AG09309 (cell line): Measurements from ENCODE around the gene TTC23L.

Experiments
- DNase-seq: peaks from one replicate; pipeline ENCODE4 v3.0.0-alpha.2; 2010; ENCODE audit warnings: low read depth
- H3K4me3 ChIP-seq: 2 replicates; pipeline ENCODE4 v1.5.1; 2011; ENCODE audit warnings: mild to moderate bottlenecking, low read depth, low read length, moderate library complexity; ENCODE audit not compliant: control insufficient read depth
- TF ChIP-seq, protein P1 (sequence below): IDR thresholded peaks from 2 replicates; pipeline ENCODE4 v1.5.1; 2011; ENCODE audit warnings: mild to moderate bottlenecking, low read depth, low read length, inconsistent platforms; ENCODE audit not compliant: insufficient read depth, control insufficient read depth; ENCODE audit errors: missing control alignments

The TTC23L gene

DNA sequence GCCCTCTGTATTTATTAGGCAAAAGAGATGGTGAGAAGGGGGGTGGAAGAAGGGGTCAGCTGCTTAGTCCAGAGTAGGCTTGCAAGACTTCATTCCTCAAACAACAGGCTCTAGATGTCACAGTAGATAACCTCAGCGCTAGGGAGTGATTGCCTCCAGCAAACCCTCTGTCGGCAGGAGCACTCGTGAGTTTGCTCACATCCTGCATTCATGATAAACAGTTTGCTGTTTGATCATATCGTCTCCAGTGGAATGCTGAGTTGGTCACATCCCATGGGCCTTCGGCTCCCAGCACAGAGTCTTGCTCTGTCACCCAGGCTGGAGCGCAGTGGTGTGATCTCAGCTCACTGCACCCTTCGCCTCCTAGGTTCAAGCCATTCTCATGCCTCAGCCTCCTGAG, 3.6 kb downstream of the TTC23L start:
- TF ChIP-seq, protein P1, sequence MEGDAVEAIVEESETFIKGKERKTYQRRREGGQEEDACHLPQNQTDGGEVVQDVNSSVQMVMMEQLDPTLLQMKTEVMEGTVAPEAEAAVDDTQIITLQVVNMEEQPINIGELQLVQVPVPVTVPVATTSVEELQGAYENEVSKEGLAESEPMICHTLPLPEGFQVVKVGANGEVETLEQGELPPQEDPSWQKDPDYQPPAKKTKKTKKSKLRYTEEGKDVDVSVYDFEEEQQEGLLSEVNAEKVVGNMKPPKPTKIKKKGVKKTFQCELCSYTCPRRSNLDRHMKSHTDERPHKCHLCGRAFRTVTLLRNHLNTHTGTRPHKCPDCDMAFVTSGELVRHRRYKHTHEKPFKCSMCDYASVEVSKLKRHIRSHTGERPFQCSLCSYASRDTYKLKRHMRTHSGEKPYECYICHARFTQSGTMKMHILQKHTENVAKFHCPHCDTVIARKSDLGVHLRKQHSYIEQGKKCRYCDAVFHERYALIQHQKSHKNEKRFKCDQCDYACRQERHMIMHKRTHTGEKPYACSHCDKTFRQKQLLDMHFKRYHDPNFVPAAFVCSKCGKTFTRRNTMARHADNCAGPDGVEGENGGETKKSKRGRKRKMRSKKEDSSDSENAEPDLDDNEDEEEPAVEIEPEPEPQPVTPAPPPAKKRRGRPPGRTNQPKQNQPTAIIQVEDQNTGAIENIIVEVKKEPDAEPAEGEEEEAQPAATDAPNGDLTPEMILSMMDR: no peak
- DNase-seq: no peak
- H3K4me3 ChIP-seq: no peak overlapping the region

DNA sequence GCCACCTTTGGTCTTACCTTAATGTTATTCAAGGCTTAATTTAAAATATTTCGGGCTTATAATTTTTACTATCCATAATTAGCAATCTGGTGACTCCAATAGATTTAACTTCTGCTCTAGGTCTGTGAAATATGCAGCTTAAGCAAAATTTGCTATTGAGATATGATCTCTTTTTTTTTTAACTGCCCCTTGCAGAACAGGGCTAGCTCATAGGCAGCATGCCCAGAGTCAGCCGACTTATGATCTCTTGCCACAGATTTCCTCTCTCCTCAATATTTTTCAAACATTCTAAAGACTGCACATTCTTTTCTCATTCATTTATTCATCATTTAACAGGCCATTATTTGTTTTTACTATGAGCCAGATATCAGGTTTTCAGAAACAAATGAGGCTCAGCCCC, 4.5 kb downstream of the TTC23L start:
- DNase-seq: no peak
- no peak overlapping the region for H3K4me3 ChIP-seq
- TF ChIP-seq, protein P1: no peak

GRCh38 chr5:34844106-34844505, 5.1 kb downstream of the TTC23L start:
- no peak overlapping the region for H3K4me3 ChIP-seq
- TF ChIP-seq, protein P1: no peak
- no peak for DNase-seq

- TF ChIP-seq, protein P1: no peak
- H3K4me3 ChIP-seq: no peak overlapping the region
- DNase-seq: no peak
These were observed 6.0 kb downstream of the TTC23L start for GRCh38 chr5:34844999-34845398.

- TF ChIP-seq, protein P1: no peak
- H3K4me3 ChIP-seq: no peak overlapping the region
- no peak for DNase-seq
These were observed 8.1 kb downstream of the TTC23L start for GRCh38 chr5:34847056-34847455.

DNA sequence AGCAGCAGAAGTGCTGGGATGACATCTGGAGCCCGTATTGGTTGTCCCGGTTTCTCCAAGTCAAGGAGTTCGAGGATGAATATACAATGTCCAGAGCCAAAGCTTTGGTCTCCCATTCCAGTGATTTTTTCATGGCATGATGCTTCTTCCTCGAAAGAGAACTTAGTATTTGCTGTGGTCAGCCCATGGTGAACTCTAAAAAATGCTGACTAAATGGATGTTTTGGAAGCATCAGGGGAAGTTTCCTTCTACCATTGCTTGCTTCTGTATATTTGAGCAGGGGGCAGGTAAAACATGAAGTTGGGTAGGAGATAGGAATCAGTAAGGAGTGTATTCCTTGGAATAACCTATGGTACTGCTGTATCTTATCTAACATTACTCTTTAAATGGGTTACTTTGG, 8.6 kb downstream of the TTC23L start:
- no peak overlapping the region for H3K4me3 ChIP-seq
- TF ChIP-seq, protein P1: no peak
- no peak for DNase-seq

- TF ChIP-seq, protein P1: no peak
- no peak overlapping the region for H3K4me3 ChIP-seq
- DNase-seq: no peak
These were observed 9.3 kb downstream of the TTC23L start for GRCh38 chr5:34848230-34848629.
